Fibroblast of lung (primary cell): ENCODE results near the gene NAT16. TPM values are rescaled to one million over a fixed set of nuclear protein-coding genes. Genes with fewer than 3 reads are reported as not detected.

Experiments
- DNase-seq, 2 donors: peaks; one replicate each; pipeline versions ENCODE4 v3.0.0 to v3.0.0-alpha.2; 2010; ENCODE audit warnings: low read depth in 2 of 2
- H2AFZ ChIP-seq: 2 replicates; pipeline ENCODE4 v1.5.1; 2012; ENCODE audit warnings: low read length, control low read depth, inconsistent platforms
- H3K27ac ChIP-seq: 2 replicates; pipeline ENCODE4 v1.5.1; 2011; ENCODE audit warnings: low read length, control low read depth; ENCODE audit not compliant: insufficient read depth
- H3K27me3 ChIP-seq: 2 replicates; pipeline ENCODE4 v1.5.1; 2011; ENCODE audit warnings: mild to moderate bottlenecking, low read length; ENCODE audit not compliant: control insufficient read depth, insufficient read depth
- H3K36me3 ChIP-seq: 2 replicates; pipeline ENCODE4 v1.5.1; 2011; ENCODE audit warnings: low read length; ENCODE audit not compliant: control insufficient read depth, insufficient read depth
- H3K4me1 ChIP-seq: 2 replicates; pipeline ENCODE4 v1.5.1; 2011; ENCODE audit warnings: low read length; ENCODE audit not compliant: control insufficient read depth, insufficient read depth; ENCODE audit errors: extremely low read depth
- H3K4me2 ChIP-seq: 2 replicates; pipeline ENCODE4 v1.5.1; 2011; ENCODE audit warnings: low read length, control low read depth; ENCODE audit not compliant: insufficient read depth; ENCODE audit errors: extremely low read depth
- H3K4me3 ChIP-seq, 4 experiments: fragments of 200-600 bp in 1 of 4; sonication (generic) in 1 of 4; replicated peaks in 1 of 4; 2 replicates each; pipeline ENCODE4 v1.5.1; 2011 to 2016; ENCODE audit warnings: low read length in 4 of 4, low read depth in 3 of 4, mild to moderate bottlenecking in 3 of 4, control low read depth in 2 of 4, inconsistent platforms in 1 of 4, mixed read lengths in 1 of 4; ENCODE audit not compliant: insufficient read depth in 1 of 4; ENCODE audit errors: control extremely low read depth in 1 of 4
- H3K79me2 ChIP-seq: 2 replicates; pipeline ENCODE4 v1.5.1; 2012; ENCODE audit warnings: mild to moderate bottlenecking, low read length, inconsistent platforms; ENCODE audit not compliant: control insufficient read depth, insufficient read depth
- H3K9ac ChIP-seq: 2 replicates; pipeline ENCODE4 v1.5.1; 2011; ENCODE audit warnings: mild to moderate bottlenecking, low read length, control low read depth; ENCODE audit not compliant: insufficient read depth
- H3K9me3 ChIP-seq: 2 replicates; pipeline ENCODE4 v1.5.1; 2012; ENCODE audit warnings: low read depth, low read length; ENCODE audit not compliant: control insufficient read depth, insufficient read depth
- H4K20me1 ChIP-seq: 2 replicates; pipeline ENCODE4 v1.5.1; 2011; ENCODE audit warnings: low read length; ENCODE audit not compliant: control insufficient read depth, insufficient read depth; ENCODE audit errors: extremely low read depth
- CTCF ChIP-seq, 2 donors: IDR thresholded peaks in 1 of 2; conservative IDR thresholded peaks in 1 of 2; 1 replicate in 1 of 2; 2 replicates in 1 of 2; pipeline ENCODE4 v1.5.1; 2011 to 2012; ENCODE audit warnings: low read length in 2 of 2, control low read depth in 1 of 2, inconsistent platforms in 1 of 2, low read depth in 1 of 2, mild to moderate bottlenecking in 1 of 2
- EZH2 ChIP-seq: IDR thresholded peaks from 2 replicates; pipeline ENCODE4 v1.5.1; 2012; ENCODE audit warnings: low read length, control low read depth, mild to moderate bottlenecking; ENCODE audit errors: missing control alignments
- polyA plus RNA-seq, 2 donors: library from polyadenylated mRNA; depleted of rRNA in 1 of 2; stranded (reverse) in 1 of 2; unstranded in 1 of 2; fragments of >200 nt; gene quantifications; 2 replicates each; pipeline ENCODE4 v1.2.1, GENCODE V29; 2011 to 2012; ENCODE audit warnings: missing spikeins in 1 of 2
- total RNA-seq: library from RNA; depleted of rRNA; stranded (reverse); fragments of >200 nt; gene quantifications from 2 replicates; pipeline ENCODE4 v1.2.1, GENCODE V29; 2014

Gene NAT16
- total and polyA plus RNA-seq, 2 donors (not counting 1 experiment from before 2014, with no cell fraction given): not detected

GRCh38 chr7:101156866-101157589, 23.1 kb downstream of the NAT16 start:
- H3K4me2 ChIP-seq: no peak overlapping the region
- H3K79me2 ChIP-seq: peaks cover 11% of the 10 kb centered on the region
- H3K36me3 ChIP-seq: peaks cover 20% of the 10 kb centered on the region
- H3K9ac ChIP-seq: no peak overlapping the region
- H3K4me3 ChIP-seq: no peak overlapping the region
- TF ChIP-seq EZH2 (no peak), CTCF (conservative IDR thresholded peaks at IDR 0.05 in 1 of 2, IDR thresholded peaks at IDR 0.05 in 1 of 2; ENCODE audit: low read depth in 1 of 2, low read length in 2 of 2) (no peak)
- H3K4me1 ChIP-seq: peaks cover 7% of the 10 kb centered on the region
- H3K27ac ChIP-seq: no peak overlapping the region
- no peak for DNase-seq
- no peak overlapping the region for H2AFZ ChIP-seq
- no peaks in the 10 kb centered on the region for H3K27me3 ChIP-seq
- H3K9me3 ChIP-seq: no peaks in the 10 kb centered on the region
- H4K20me1 ChIP-seq: no peaks in the 10 kb centered on the region

- Histone ChIP-seq H2AFZ (no peak overlapping the region), H3K4me3 (no peak overlapping the region), H3K4me2 (no peak overlapping the region), H4K20me1 (no peaks in the 10 kb centered on the region), H3K9me3 (no peaks in the 10 kb centered on the region), H3K27me3 (no peaks in the 10 kb centered on the region), H3K79me2 (peaks cover 11% of the 10 kb centered on the region), H3K4me1 (peaks cover 7% of the 10 kb centered on the region), H3K9ac (no peak overlapping the region), H3K27ac (no peak overlapping the region), H3K36me3 (peaks cover 20% of the 10 kb centered on the region)
- no peak for DNase-seq
- TF ChIP-seq CTCF (conservative IDR thresholded peaks at IDR 0.05 in 1 of 2, IDR thresholded peaks at IDR 0.05 in 1 of 2; ENCODE audit: low read depth in 1 of 2, low read length in 2 of 2): peak; percentile 17 to 35
- TF ChIP-seq EZH2: no peak
Measured at GRCh38 chr7:101156277-101156676, 23.8 kb downstream of the NAT16 start.

GRCh38 chr7:101155303-101155702, 24.8 kb downstream of the NAT16 start:
- H3K9me3 ChIP-seq: no peaks in the 10 kb centered on the region
- H3K4me3 ChIP-seq: peak overlapping the region; percentile 68 to 89 (median 82)
- no peak for TF ChIP-seq CTCF (conservative IDR thresholded peaks at IDR 0.05 in 1 of 2, IDR thresholded peaks at IDR 0.05 in 1 of 2; ENCODE audit: low read depth in 1 of 2, low read length in 2 of 2)
- H3K79me2 ChIP-seq: peaks cover 11% of the 10 kb centered on the region
- peaks cover 7% of the 10 kb centered on the region for H3K4me1 ChIP-seq
- H4K20me1 ChIP-seq: no peaks in the 10 kb centered on the region
- H3K36me3 ChIP-seq: peaks cover 18% of the 10 kb centered on the region
- H3K4me2 ChIP-seq: peak overlapping the region; percentile 98
- DNase-seq: no peak
- no peaks in the 10 kb centered on the region for H3K27me3 ChIP-seq
- H2AFZ ChIP-seq: no peak overlapping the region
- H3K9ac ChIP-seq: peak overlapping the region; percentile 63
- H3K27ac ChIP-seq: peak overlapping the region; percentile 57
